ENCODE data around the gene B4GALT6. TPM values are rescaled to one million over a fixed set of nuclear protein-coding genes. Genes with fewer than 3 reads are reported as not detected.

Gene B4GALT6
- total RNA-seq, 1 donor from 2014 or later, result 3.5 TPM

DNA sequence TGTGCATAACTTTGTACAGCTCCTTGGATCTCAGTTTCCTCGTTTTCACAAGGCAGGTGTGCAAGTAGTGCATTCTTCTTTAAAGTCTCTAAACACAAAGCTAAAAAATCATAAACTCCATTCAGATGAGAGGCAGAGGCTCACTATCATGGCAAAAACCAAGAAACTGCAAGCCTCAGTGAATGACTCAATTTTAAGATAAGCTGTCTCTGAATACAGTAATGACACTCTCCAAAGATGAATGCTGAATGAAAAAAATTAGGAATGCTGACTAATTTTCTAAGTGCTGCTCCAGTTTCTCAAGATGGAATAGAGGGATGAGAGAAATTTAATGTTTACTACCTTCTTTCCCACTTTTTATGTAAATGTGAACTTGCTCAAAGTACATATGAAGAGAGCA lies 17.2 kb downstream of the B4GALT6 start:
- TF ChIP-seq, protein P1, sequence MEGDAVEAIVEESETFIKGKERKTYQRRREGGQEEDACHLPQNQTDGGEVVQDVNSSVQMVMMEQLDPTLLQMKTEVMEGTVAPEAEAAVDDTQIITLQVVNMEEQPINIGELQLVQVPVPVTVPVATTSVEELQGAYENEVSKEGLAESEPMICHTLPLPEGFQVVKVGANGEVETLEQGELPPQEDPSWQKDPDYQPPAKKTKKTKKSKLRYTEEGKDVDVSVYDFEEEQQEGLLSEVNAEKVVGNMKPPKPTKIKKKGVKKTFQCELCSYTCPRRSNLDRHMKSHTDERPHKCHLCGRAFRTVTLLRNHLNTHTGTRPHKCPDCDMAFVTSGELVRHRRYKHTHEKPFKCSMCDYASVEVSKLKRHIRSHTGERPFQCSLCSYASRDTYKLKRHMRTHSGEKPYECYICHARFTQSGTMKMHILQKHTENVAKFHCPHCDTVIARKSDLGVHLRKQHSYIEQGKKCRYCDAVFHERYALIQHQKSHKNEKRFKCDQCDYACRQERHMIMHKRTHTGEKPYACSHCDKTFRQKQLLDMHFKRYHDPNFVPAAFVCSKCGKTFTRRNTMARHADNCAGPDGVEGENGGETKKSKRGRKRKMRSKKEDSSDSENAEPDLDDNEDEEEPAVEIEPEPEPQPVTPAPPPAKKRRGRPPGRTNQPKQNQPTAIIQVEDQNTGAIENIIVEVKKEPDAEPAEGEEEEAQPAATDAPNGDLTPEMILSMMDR (IDR thresholded peaks at IDR 0.05), result no peak
- Histone ChIP-seq H3K27ac (no peak overlapping the region), H3K36me3 (no peaks in the 10 kb centered on the region), H3K27me3 (no peaks in the 10 kb centered on the region), H3K9me3 (no peaks in the 10 kb centered on the region), H3K4me1 (no peaks in the 10 kb centered on the region), H3K4me3 (no peak overlapping the region)
- ATAC-seq (no peak), DNase-seq (no peak)
- intact Hi-C loops (cut with DNase I), result no loop called here

DNA sequence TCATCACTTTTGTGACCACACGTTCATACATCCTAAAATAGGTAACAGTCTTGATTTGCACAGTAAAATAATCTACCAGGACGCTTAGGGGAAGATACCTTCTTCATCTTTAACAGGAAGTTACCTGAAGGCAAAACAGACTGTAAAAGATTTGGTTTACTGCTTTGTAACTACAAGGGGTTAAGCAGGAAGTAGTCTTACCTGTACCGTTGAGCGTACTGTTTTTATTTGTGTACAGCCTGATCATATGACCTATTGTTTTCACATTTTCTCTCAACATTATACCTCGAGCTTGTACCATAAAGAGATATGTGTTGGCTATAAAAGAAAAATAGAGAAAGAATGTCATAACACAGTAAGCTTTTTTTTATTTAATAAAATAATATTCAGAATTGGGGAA lies 18.3 kb downstream of the B4GALT6 start:
- no peaks in the 10 kb centered on the region for H3K27me3 ChIP-seq
- intact Hi-C loops (cut with DNase I), result no loop called here
- TF ChIP-seq, protein P1 (IDR thresholded peaks at IDR 0.05), result no peak
- DNase-seq (no peak), ATAC-seq (no peak)
- no peaks in the 10 kb centered on the region for H3K36me3 ChIP-seq
- H3K4me3 ChIP-seq, result no peak overlapping the region
- no peaks in the 10 kb centered on the region for H3K4me1 ChIP-seq
- H3K9me3 ChIP-seq, result no peaks in the 10 kb centered on the region
- no peak overlapping the region for H3K27ac ChIP-seq

GRCh38 chr18:31664101-31664500 lies 20.3 kb downstream of the B4GALT6 start:
- DNase-seq (no peak), ATAC-seq (no peak)
- intact Hi-C loops (cut with DNase I), result no loop called here
- no peaks in the 10 kb centered on the region for H3K36me3 ChIP-seq
- TF ChIP-seq, protein P1 (IDR thresholded peaks at IDR 0.05), result no peak
- no peaks in the 10 kb centered on the region for H3K9me3 ChIP-seq
- no peaks in the 10 kb centered on the region for H3K27me3 ChIP-seq
- no peak overlapping the region for H3K4me3 ChIP-seq
- H3K27ac ChIP-seq, result no peak overlapping the region
- H3K4me1 ChIP-seq, result no peaks in the 10 kb centered on the region

DNA sequence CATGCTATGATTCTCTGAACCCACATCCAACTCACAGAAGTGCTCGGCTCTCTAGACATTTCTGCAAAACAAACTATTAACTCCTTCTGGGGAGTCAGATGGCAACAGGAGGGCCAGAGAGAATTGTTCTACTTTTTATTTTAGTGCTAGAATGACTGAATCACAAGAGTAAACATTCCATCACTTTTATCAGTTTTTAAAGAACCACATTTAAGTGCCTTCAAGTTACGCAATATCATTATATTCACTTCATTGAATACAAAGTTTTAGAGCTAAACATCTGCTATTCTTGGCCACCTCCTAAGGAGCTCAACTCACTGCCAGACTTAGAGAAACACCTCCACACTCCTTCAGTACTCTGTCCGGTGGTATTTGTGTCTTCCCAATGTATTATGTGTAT lies 22.4 kb downstream of the B4GALT6 start:
- Histone ChIP-seq H3K36me3 (no peaks in the 10 kb centered on the region), H3K27me3 (no peaks in the 10 kb centered on the region), H3K27ac (no peak overlapping the region), H3K9me3 (no peaks in the 10 kb centered on the region), H3K4me3 (no peak overlapping the region), H3K4me1 (no peaks in the 10 kb centered on the region)
- ATAC-seq (no peak), DNase-seq (no peak)
- intact Hi-C loops (cut with DNase I), result no loop called here
- TF ChIP-seq, protein P1 (IDR thresholded peaks at IDR 0.05), result no peak

- intact Hi-C loops (cut with DNase I), result no loop called here
These were observed 23.6 kb downstream of the B4GALT6 start for GRCh38 chr18:31660763-31661162.

More at GRCh38 chr18:31660763-31661162, 23.6 kb downstream of the B4GALT6 start:
- no peaks in the 10 kb centered on the region for H3K9me3 ChIP-seq
- TF ChIP-seq, protein P1 (IDR thresholded peaks at IDR 0.05), result no peak
- no peak overlapping the region for H3K27ac ChIP-seq
- no peak overlapping the region for H3K4me3 ChIP-seq
- no peak for DNase-seq
- no peaks in the 10 kb centered on the region for H3K36me3 ChIP-seq
- H3K4me1 ChIP-seq, result no peaks in the 10 kb centered on the region
- H3K27me3 ChIP-seq, result no peaks in the 10 kb centered on the region
- no peak for ATAC-seq

Data from upper lobe of right lung (tissue), 1 donor.